ENCODE measurements around the gene TBC1D9B.

DNA sequence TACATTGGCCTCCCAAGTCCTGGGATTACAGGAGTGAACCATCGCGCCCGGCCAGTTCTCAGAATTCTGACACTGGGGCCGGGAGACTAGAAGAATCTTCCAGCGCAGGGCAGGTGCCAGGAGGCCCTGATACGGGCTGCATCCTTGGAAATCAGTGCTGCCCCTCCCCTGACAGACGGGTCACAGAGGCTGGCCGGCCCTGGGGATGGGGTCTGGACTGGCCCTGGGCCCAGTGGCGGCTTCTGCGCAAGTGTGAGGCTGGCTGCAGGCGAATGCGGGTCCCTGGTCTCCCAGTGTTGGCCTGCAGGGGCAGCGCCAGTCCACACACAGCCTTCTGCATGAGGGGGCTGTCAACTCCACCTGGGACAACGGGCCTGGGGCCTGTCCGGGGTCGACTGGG is 831 bp upstream of the TBC1D9B start:
- TF ChIP-seq, protein P1, sequence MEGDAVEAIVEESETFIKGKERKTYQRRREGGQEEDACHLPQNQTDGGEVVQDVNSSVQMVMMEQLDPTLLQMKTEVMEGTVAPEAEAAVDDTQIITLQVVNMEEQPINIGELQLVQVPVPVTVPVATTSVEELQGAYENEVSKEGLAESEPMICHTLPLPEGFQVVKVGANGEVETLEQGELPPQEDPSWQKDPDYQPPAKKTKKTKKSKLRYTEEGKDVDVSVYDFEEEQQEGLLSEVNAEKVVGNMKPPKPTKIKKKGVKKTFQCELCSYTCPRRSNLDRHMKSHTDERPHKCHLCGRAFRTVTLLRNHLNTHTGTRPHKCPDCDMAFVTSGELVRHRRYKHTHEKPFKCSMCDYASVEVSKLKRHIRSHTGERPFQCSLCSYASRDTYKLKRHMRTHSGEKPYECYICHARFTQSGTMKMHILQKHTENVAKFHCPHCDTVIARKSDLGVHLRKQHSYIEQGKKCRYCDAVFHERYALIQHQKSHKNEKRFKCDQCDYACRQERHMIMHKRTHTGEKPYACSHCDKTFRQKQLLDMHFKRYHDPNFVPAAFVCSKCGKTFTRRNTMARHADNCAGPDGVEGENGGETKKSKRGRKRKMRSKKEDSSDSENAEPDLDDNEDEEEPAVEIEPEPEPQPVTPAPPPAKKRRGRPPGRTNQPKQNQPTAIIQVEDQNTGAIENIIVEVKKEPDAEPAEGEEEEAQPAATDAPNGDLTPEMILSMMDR (IDR thresholded peaks at IDR 0.05 in 4 of 5, conservative IDR thresholded peaks at IDR 0.05 in 1 of 5), result no peak
- no peak for TF ChIP-seq POLR2A (IDR thresholded peaks at IDR 0.05)

Measured in gastrocnemius medialis (tissue), 4 donors.